HEK293 (cell line): ENCODE data around the gene OR10A3.

Source experiments
- CTCF ChIA-PET: fragments of 350-600 bp; formaldehyde crosslinking; extraction: SDS; loops from one replicate; lab custom pipeline; 2021; ENCODE audit warnings: antibody characterized with exemption; lab: Yijun Ruan, JAX
- POLR2A ChIA-PET: fragments of 300-600 bp; formaldehyde crosslinking; extraction: SDS; loops from one replicate; lab custom pipeline; 2020; ENCODE audit warnings: antibody characterized with exemption, inconsistent platforms; lab: Yijun Ruan, JAX
- H3K27ac ChIP-seq: fragments of 200-500 bp; sonication (Bioruptor generic); 2 replicates; pipeline ENCODE4 v1.5.1; 2014; ENCODE audit warnings: low read depth, low read length, control low read depth, inconsistent platforms; ENCODE audit errors: extremely low read depth
- H3K36me3 ChIP-seq, 2 experiments: fragments of 200-500 bp in 1 of 2; sonication (Bioruptor generic) in 1 of 2; 1 replicate in 1 of 2; 2 replicates in 1 of 2; pipeline ENCODE4 v1.5.1; 2014 to 2017; ENCODE audit warnings: inconsistent platforms in 2 of 2, low read length in 2 of 2; ENCODE audit not compliant: control insufficient read depth in 2 of 2, insufficient read depth in 1 of 2
- H3K4me1 ChIP-seq: fragments of 200-500 bp; sonication (Bioruptor generic); 2 replicates; pipeline ENCODE4 v1.5.1; 2014; ENCODE audit warnings: mild to moderate bottlenecking, low read length, inconsistent platforms; ENCODE audit not compliant: control insufficient read depth, insufficient read depth
- H3K4me3 ChIP-seq: 2 replicates; pipeline ENCODE4 v1.5.1; 2011; ENCODE audit warnings: low read depth, mild to moderate bottlenecking, control low read depth, low read length, moderate library complexity
- H3K9me3 ChIP-seq: fragments of 200-500 bp; sonication (Bioruptor generic); 2 replicates; pipeline ENCODE4 v1.5.1; 2014; ENCODE audit warnings: low read depth, low read length, inconsistent platforms; ENCODE audit not compliant: control insufficient read depth, insufficient read depth
- KLF8 ChIP-seq: fragments of 450-650 bp; formaldehyde crosslinking; IDR thresholded peaks from 2 replicates; pipeline ENCODE4 v1.5.1; 2016; ENCODE audit warnings: missing biosample characterization, missing genetic modification characterization
- KLF9 ChIP-seq: fragments of 450-650 bp; formaldehyde crosslinking; IDR thresholded peaks from 2 replicates; pipeline ENCODE4 v1.5.1; 2016; ENCODE audit warnings: missing biosample characterization, missing genetic modification characterization, low read depth
- SCRT1 ChIP-seq: fragments of 450-650 bp; formaldehyde crosslinking; IDR thresholded peaks from 2 replicates; pipeline ENCODE4 v1.5.1; 2016; ENCODE audit warnings: missing biosample characterization, missing genetic modification characterization, borderline replicate concordance
- YY2 ChIP-seq: fragments of 450-650 bp; formaldehyde crosslinking; IDR thresholded peaks from 2 replicates; pipeline ENCODE4 v1.5.1; 2016; ENCODE audit warnings: missing biosample characterization, missing genetic modification characterization
- ZFP69B ChIP-seq: fragments of 450-650 bp; formaldehyde crosslinking; IDR thresholded peaks from 2 replicates; pipeline ENCODE4 v1.5.1; 2016; ENCODE audit warnings: missing biosample characterization, missing genetic modification characterization
- ZNF157 ChIP-seq: fragments of 450-650 bp; formaldehyde crosslinking; IDR thresholded peaks from 2 replicates; pipeline ENCODE4 v1.5.1; 2016; ENCODE audit warnings: missing biosample characterization, missing genetic modification characterization
- ZNF16 ChIP-seq: fragments of 450-650 bp; formaldehyde crosslinking; IDR thresholded peaks from 2 replicates; pipeline ENCODE4 v1.5.1; 2016; ENCODE audit warnings: low read depth, missing biosample characterization, missing genetic modification characterization
- ZNF184 ChIP-seq: fragments of 450-650 bp; IDR thresholded peaks from 2 replicates; pipeline ENCODE4 v1.5.1; 2018; ENCODE audit warnings: missing biosample characterization, mild to moderate bottlenecking, missing genetic modification characterization
- ZNF214 ChIP-seq: fragments of 450-650 bp; formaldehyde crosslinking; IDR thresholded peaks from 2 replicates; pipeline ENCODE4 v1.5.1; 2017; ENCODE audit warnings: missing biosample characterization, mild to moderate bottlenecking, missing genetic modification characterization, borderline replicate concordance
- ZNF280C ChIP-seq: fragments of 450-650 bp; formaldehyde crosslinking; IDR thresholded peaks from 2 replicates; pipeline ENCODE4 v1.5.1; 2016; ENCODE audit warnings: missing biosample characterization, missing genetic modification characterization
- ZNF350 ChIP-seq: fragments of 450-650 bp; formaldehyde crosslinking; IDR thresholded peaks from 2 replicates; pipeline ENCODE4 v1.5.0; 2017; ENCODE audit warnings: missing biosample characterization, mild to moderate bottlenecking, missing genetic modification characterization
- ZNF473 ChIP-seq: fragments of 450-650 bp; formaldehyde crosslinking; IDR thresholded peaks from 2 replicates; pipeline ENCODE4 v1.5.1; 2017; ENCODE audit warnings: missing biosample characterization, missing genetic modification characterization
- ZNF488 ChIP-seq: fragments of 450-650 bp; formaldehyde crosslinking; IDR thresholded peaks from 2 replicates; pipeline ENCODE4 v1.5.1; 2016; ENCODE audit warnings: missing biosample characterization, missing genetic modification characterization
- ZNF510 ChIP-seq: fragments of 450-650 bp; formaldehyde crosslinking; IDR thresholded peaks from 2 replicates; pipeline ENCODE4 v1.5.1; 2018; ENCODE audit warnings: mild to moderate bottlenecking, missing genetic modification characterization, missing biosample characterization; ENCODE audit not compliant: insufficient replicate concordance
- ZNF549 ChIP-seq: fragments of 450-650 bp; IDR thresholded peaks from 2 replicates; pipeline ENCODE4 v1.5.1; 2018; ENCODE audit warnings: missing biosample characterization, missing genetic modification characterization, mild to moderate bottlenecking, inconsistent platforms, moderate library complexity
- ZNF624 ChIP-seq: fragments of 450-650 bp; formaldehyde crosslinking; IDR thresholded peaks from 2 replicates; pipeline ENCODE4 v1.5.1; 2017; ENCODE audit warnings: missing biosample characterization, missing genetic modification characterization
- ZNF629 ChIP-seq: fragments of 450-650 bp; formaldehyde crosslinking; IDR thresholded peaks from 2 replicates; pipeline ENCODE4 v1.5.1; 2017; ENCODE audit warnings: missing biosample characterization, missing genetic modification characterization
- ZNF664 ChIP-seq: fragments of 450-650 bp; formaldehyde crosslinking; IDR thresholded peaks from 2 replicates; pipeline ENCODE4 v1.5.1; 2016; ENCODE audit warnings: missing biosample characterization, missing genetic modification characterization
- ZSCAN5A ChIP-seq: fragments of 450-650 bp; formaldehyde crosslinking; IDR thresholded peaks from 2 replicates; pipeline ENCODE4 v1.5.1; 2016; ENCODE audit warnings: missing biosample characterization, missing genetic modification characterization

Gene OR10A3

GRCh38 chr11:7899418-7899817 is 42.1 kb downstream of the OR10A3 start (continued):
- no peak for TF ChIP-seq ZNF280C (tag by site-specific recombination)
- no peak for TF ChIP-seq YY2 (tag by site-specific recombination)
- TF ChIP-seq ZSCAN5A (tag by site-specific recombination) = no peak

- CTCF ChIA-PET = interaction anchor here (1.0 to 1.2 kb wide), 2 partner anchors 8 to 88 kb away, joined by 3 read pairs; partner anchors contain the start of gene EIF3F
- Histone ChIP-seq H3K27ac (no peak overlapping the region), H3K4me3 (no peak overlapping the region), H3K4me1 (no peaks in the 10 kb centered on the region), H3K36me3 (no peaks in the 10 kb centered on the region), H3K9me3 (no peaks in the 10 kb centered on the region)
- POLR2A ChIA-PET = no interaction called here
- TF ChIP-seq ZNF184 = no peak
- no peak for TF ChIP-seq KLF9 (tag by site-specific recombination)
- TF ChIP-seq ZNF157 (tag by site-specific recombination) = no peak
- no peak for TF ChIP-seq ZNF214 (tag by site-specific recombination)
- no peak for TF ChIP-seq ZNF629 (tag by site-specific recombination)
- no peak for TF ChIP-seq SCRT1
- no peak for TF ChIP-seq ZNF549 (tag by site-specific recombination)
- no peak for TF ChIP-seq ZNF510
- no peak for TF ChIP-seq YY2 (tag by site-specific recombination)
- TF ChIP-seq ZNF350 (tag by site-specific recombination) = no peak
- TF ChIP-seq ZNF664 = no peak
- no peak for TF ChIP-seq ZNF624
Observed at GRCh38 chr11:7898666-7899283, 42.7 kb downstream of the OR10A3 start.

GRCh38 chr11:7896009-7896785 is 45.3 kb downstream of the OR10A3 start:
- H3K36me3 ChIP-seq = no peaks in the 10 kb centered on the region
- H3K4me1 ChIP-seq = no peaks in the 10 kb centered on the region
- H3K4me3 ChIP-seq = no peak overlapping the region
- no peak for TF ChIP-seq ZNF16
- no peak for TF ChIP-seq ZNF473
- no peak for TF ChIP-seq KLF8
- no peak for TF ChIP-seq ZNF488 (tag by site-specific recombination)
- TF ChIP-seq ZFP69B = no peak
- no peak overlapping the region for H3K27ac ChIP-seq
- ChIA-PET CTCF (interaction anchor here (1.7 to 6.8 kb wide), 2 partner anchors 89 to 203 kb away, joined by 7 to 85 read pairs; partner anchors contain the start of gene EIF3F), POLR2A (no interaction called here)
- H3K9me3 ChIP-seq = no peaks in the 10 kb centered on the region
